PC-3 (cell line): ENCODE measurements around the gene ZC2HC1C. TPM values are rescaled to one million over a fixed set of nuclear protein-coding genes. Genes with fewer than 3 reads are reported as not detected.

Experiments used
- ATAC-seq: fragments of 200-7000 bp; cut with Tn5 transposase; 2 replicates; pipeline ENCODE4 v1.9.1; 2020; ENCODE audit warnings: mild to moderate bottlenecking, moderate library complexity
- BruUV-seq: library from RNA; stranded (reverse); fragments of 400-500 nt; replicated peaks from 2 replicates; lab custom pipeline; 2021; lab: Mats Ljungman, UMichigan
- CTCF ChIA-PET: fragments of 300-600 bp; sonication (Branson Sonifier 250); formaldehyde crosslinking; loops from one replicate; lab custom pipeline; 2022; ENCODE audit warnings: antibody characterized with exemption; lab: Charles Lee
- POLR2A ChIA-PET: fragments of 300-600 bp; sonication (Branson Sonifier 250); formaldehyde crosslinking; loops from one replicate; lab custom pipeline; 2022; ENCODE audit warnings: antibody characterized with exemption; ENCODE audit not compliant: unreplicated experiment; lab: Charles Lee
- DNase-seq: peaks from one replicate; pipeline ENCODE4 v3.0.0-alpha.2; 2015
- H2AFZ ChIP-seq: fragments of 300-600 bp; sonication (generic); 2 replicates; pipeline ENCODE4 v1.6.0; 2016; ENCODE audit warnings: antibody characterized with exemption, low read length
- H3F3A ChIP-seq: fragments of 300-600 bp; sonication (generic); one replicate; pipeline ENCODE4 v1.6.0; 2017; ENCODE audit warnings: antibody characterized with exemption, low read length, control low read depth, mild to moderate bottlenecking; ENCODE audit not compliant: unreplicated experiment
- H3K27ac ChIP-seq: fragments of 300-600 bp; sonication (generic); 2 replicates; pipeline ENCODE4 v1.5.1; 2016; ENCODE audit warnings: mild to moderate bottlenecking, low read length
- H3K27me3 ChIP-seq: fragments of 300-600 bp; sonication (generic); 2 replicates; pipeline ENCODE4 v1.6.1; 2016; ENCODE audit warnings: low read length, mixed read lengths
- H3K36me3 ChIP-seq: fragments of 300-600 bp; sonication (generic); 2 replicates; pipeline ENCODE4 v1.6.1; 2016; ENCODE audit warnings: low read depth, mixed run types, low read length, mixed read lengths
- H3K4me1 ChIP-seq: fragments of 300-600 bp; sonication (generic); 2 replicates; pipeline ENCODE4 v1.5.1; 2016; ENCODE audit warnings: low read length; ENCODE audit not compliant: insufficient read depth
- H3K4me2 ChIP-seq: fragments of 300-600 bp; sonication (generic); 2 replicates; pipeline ENCODE4 v1.6.0; 2016; ENCODE audit warnings: low read length
- H3K4me3 ChIP-seq: fragments of 300-600 bp; sonication (generic); 2 replicates; pipeline ENCODE4 v1.5.1; 2016; ENCODE audit warnings: mild to moderate bottlenecking, low read length, mixed read lengths
- H3K79me2 ChIP-seq: fragments of 300-600 bp; sonication (generic); 2 replicates; pipeline ENCODE4 v1.6.1; 2017; ENCODE audit warnings: low read length, mixed read lengths
- H3K9ac ChIP-seq: fragments of 300-600 bp; sonication (generic); 2 replicates; pipeline ENCODE4 v1.6.0; 2016; ENCODE audit warnings: mild to moderate bottlenecking, low read length
- H3K9me2 ChIP-seq: fragments of 300-600 bp; sonication (generic); replicated peaks from 2 replicates; pipeline ENCODE4 v1.6.1; 2016; ENCODE audit warnings: mixed run types, low read length, mixed read lengths
- H3K9me3 ChIP-seq: fragments of 300-600 bp; sonication (generic); 2 replicates; pipeline ENCODE4 v1.6.1; 2016; ENCODE audit warnings: low read length, mixed read lengths
- H4K20me1 ChIP-seq: fragments of 300-600 bp; sonication (generic); 2 replicates; pipeline ENCODE4 v1.6.1; 2016; ENCODE audit warnings: low read length, mixed read lengths
- EZH2 ChIP-seq: fragments of 300-600 bp; sonication (generic); IDR thresholded peaks from one replicate; pipeline ENCODE4 v1.6.1; 2017; ENCODE audit warnings: antibody characterized with exemption, mild to moderate bottlenecking, low read length; ENCODE audit not compliant: unreplicated experiment
- EZH2phosphoT487 ChIP-seq: fragments of 300-600 bp; sonication (generic); IDR thresholded peaks from 2 replicates; pipeline ENCODE4 v1.6.1; 2018; ENCODE audit warnings: mild to moderate bottlenecking, antibody characterized with exemption, low read length, borderline replicate concordance
- intact Hi-C: fragments of 100-400 bp; cut with micrococcal nuclease; formaldehyde crosslinking; loops from 2 replicates; pipeline ENCODE4 v1.9.0; 2023
- total RNA-seq: library from RNA; depleted of rRNA; stranded (reverse); fragments of >200 nt; gene quantifications from 2 replicates; pipeline ENCODE4 v1.2.3, GENCODE V29; 2014
- TF ChIP-seq, protein P1 (sequence below): fragments of 300-600 bp; sonication (generic); conservative IDR thresholded peaks from 2 replicates; pipeline ENCODE4 v1.5.1; 2017; ENCODE audit warnings: antibody characterized with exemption, low read depth, mild to moderate bottlenecking, low read length

ZC2HC1C gene
- total RNA-seq, 1 experiment from 2014 or later, result 3.4 TPM

DNA sequence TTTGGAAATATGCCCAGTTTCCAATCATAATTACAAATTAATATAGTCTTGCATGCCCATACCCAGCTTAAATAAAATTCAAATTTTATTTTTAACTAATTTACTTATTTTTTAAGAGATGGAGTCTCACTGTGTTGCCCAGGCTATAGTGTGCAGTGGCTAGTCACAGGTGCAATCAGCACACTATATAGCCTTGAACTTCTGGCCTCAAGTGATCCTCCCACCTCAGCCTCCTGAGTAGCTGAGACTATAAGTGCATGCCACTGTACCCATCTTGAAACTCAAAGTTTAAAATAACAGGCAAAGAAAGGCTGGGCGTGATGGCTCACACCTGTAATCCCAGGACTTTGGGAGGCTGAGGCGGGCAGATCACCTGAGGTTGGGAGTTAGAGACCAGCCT, 28.5 kb upstream of the ZC2HC1C start:
- ATAC-seq, result no peak
- intact Hi-C loops, result no loop called here
- Histone ChIP-seq H3K9me2 (no peaks in the 10 kb centered on the region), H3K9ac (no peak overlapping the region), H3K4me3 (no peak overlapping the region), H3K4me2 (no peak overlapping the region), H4K20me1 (no peaks in the 10 kb centered on the region), H3K27ac (no peak overlapping the region), H3K4me1 (peaks cover 23% of the 10 kb centered on the region), H3K79me2 (peaks cover 25% of the 10 kb centered on the region), H3F3A (no peaks in the 10 kb centered on the region), H3K9me3 (no peaks in the 10 kb centered on the region), H3K27me3 (no peaks in the 10 kb centered on the region), H3K36me3 (peaks cover 10% of the 10 kb centered on the region; the same call in 1 of the 2 replicates), H2AFZ (no peak overlapping the region)
- no TSS peak for BruUV-seq
- CTCF ChIA-PET, result no interaction called here
- DNase-seq, result no peak
- POLR2A ChIA-PET, result no interaction called here
- no peak for TF ChIP-seq EZH2phosphoT487
- TF ChIP-seq EZH2, result no peak
- TF ChIP-seq, protein P1, sequence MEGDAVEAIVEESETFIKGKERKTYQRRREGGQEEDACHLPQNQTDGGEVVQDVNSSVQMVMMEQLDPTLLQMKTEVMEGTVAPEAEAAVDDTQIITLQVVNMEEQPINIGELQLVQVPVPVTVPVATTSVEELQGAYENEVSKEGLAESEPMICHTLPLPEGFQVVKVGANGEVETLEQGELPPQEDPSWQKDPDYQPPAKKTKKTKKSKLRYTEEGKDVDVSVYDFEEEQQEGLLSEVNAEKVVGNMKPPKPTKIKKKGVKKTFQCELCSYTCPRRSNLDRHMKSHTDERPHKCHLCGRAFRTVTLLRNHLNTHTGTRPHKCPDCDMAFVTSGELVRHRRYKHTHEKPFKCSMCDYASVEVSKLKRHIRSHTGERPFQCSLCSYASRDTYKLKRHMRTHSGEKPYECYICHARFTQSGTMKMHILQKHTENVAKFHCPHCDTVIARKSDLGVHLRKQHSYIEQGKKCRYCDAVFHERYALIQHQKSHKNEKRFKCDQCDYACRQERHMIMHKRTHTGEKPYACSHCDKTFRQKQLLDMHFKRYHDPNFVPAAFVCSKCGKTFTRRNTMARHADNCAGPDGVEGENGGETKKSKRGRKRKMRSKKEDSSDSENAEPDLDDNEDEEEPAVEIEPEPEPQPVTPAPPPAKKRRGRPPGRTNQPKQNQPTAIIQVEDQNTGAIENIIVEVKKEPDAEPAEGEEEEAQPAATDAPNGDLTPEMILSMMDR, result no peak

- BruUV-seq, result no TSS peak
- Histone ChIP-seq H2AFZ (no peak overlapping the region), H3K79me2 (peaks cover 31% of the 10 kb centered on the region), H3K27me3 (no peaks in the 10 kb centered on the region), H4K20me1 (no peaks in the 10 kb centered on the region), H3K9ac (no peak overlapping the region), H3K36me3 (peaks cover 9% of the 10 kb centered on the region; the same call in 1 of the 2 replicates), H3K4me3 (no peak overlapping the region), H3K4me2 (peak overlapping the region; percentile 29), H3F3A (no peaks in the 10 kb centered on the region), H3K4me1 (peaks cover 26% of the 10 kb centered on the region), H3K9me2 (no peaks in the 10 kb centered on the region), H3K9me3 (no peaks in the 10 kb centered on the region), H3K27ac (no peak overlapping the region; the same call in 1 of the 2 replicates)
- ATAC-seq (peak; percentile 84), DNase-seq (peak; percentile 75)
- intact Hi-C loops, result no loop called here
- ChIA-PET POLR2A (no interaction called here), CTCF (no interaction called here)
- TF ChIP-seq, protein P1, result no peak
- no peak for TF ChIP-seq EZH2phosphoT487
- TF ChIP-seq EZH2, result no peak
Observed at GRCh38 chr14:75041613-75042012, 27.8 kb upstream of the ZC2HC1C start.

- ATAC-seq, result no peak
- peak overlapping the region; percentile 29 for H3K4me2 ChIP-seq
- DNase-seq, result no peak
Observed at GRCh38 chr14:75042035-75042434, 27.4 kb upstream of the ZC2HC1C start.

More at GRCh38 chr14:75042035-75042434, 27.4 kb upstream of the ZC2HC1C start:
- TF ChIP-seq, protein P1, result no peak
- TF ChIP-seq EZH2 (no peak), EZH2phosphoT487 (no peak)
- Histone ChIP-seq H3K9me2 (no peaks in the 10 kb centered on the region), H3K79me2 (peaks cover 32% of the 10 kb centered on the region), H3K9ac (no peak overlapping the region), H3K27me3 (no peaks in the 10 kb centered on the region), H3K27ac (no peak overlapping the region; the same call in 1 of the 2 replicates), H3K9me3 (no peaks in the 10 kb centered on the region), H3K4me3 (no peak overlapping the region), H3K4me1 (peaks cover 30% of the 10 kb centered on the region), H3K36me3 (peaks cover 4% of the 10 kb centered on the region; the same call in 1 of the 2 replicates), H4K20me1 (no peaks in the 10 kb centered on the region), H3F3A (no peaks in the 10 kb centered on the region), H2AFZ (no peak overlapping the region)
- no TSS peak for BruUV-seq
- intact Hi-C loops, result no loop called here
- POLR2A ChIA-PET, result no interaction called here
- CTCF ChIA-PET, result no interaction called here
